Neuronal stem cell (in vitro differentiated cells): ENCODE measurements around the gene LYSMD3.

Source experiments
- DNase-seq: peaks from one replicate; pipeline ENCODE4 v3.0.0-alpha.2; 2013; ENCODE audit warnings: low spot score
- H2AFZ ChIP-seq: one replicate; pipeline ENCODE4 v1.6.1; 2013; ENCODE audit warnings: mild to moderate bottlenecking, low read length, inconsistent platforms
- H2AK5ac ChIP-seq: 2 replicates; pipeline ENCODE4 v1.6.1; 2013; ENCODE audit warnings: low read depth, mild to moderate bottlenecking, inconsistent platforms, low read length, moderate library complexity, mixed read lengths
- H2BK120ac ChIP-seq: 2 replicates; pipeline ENCODE4 v1.6.1; 2013; ENCODE audit warnings: low read depth, mild to moderate bottlenecking, inconsistent platforms, low read length, moderate library complexity, mixed read lengths
- H2BK12ac ChIP-seq: one replicate; pipeline ENCODE4 v1.6.1; 2013; ENCODE audit warnings: low read length, inconsistent platforms
- H2BK15ac ChIP-seq: 2 replicates; pipeline ENCODE4 v1.6.1; 2013; ENCODE audit warnings: mild to moderate bottlenecking, low read length, inconsistent platforms, mixed read lengths
- H2BK5ac ChIP-seq: one replicate; pipeline ENCODE4 v1.6.1; 2013; ENCODE audit warnings: inconsistent platforms, mild to moderate bottlenecking, low read length, moderate library complexity
- H3K14ac ChIP-seq: one replicate; pipeline ENCODE4 v1.6.1; 2013; ENCODE audit warnings: low read length, inconsistent platforms
- H3K18ac ChIP-seq: 2 replicates; pipeline ENCODE4 v1.6.1; 2013; ENCODE audit warnings: low read length, inconsistent platforms
- H3K23ac ChIP-seq: 2 replicates; pipeline ENCODE4 v1.6.1; 2013; ENCODE audit warnings: low read depth, mild to moderate bottlenecking, mixed read lengths, low read length, inconsistent platforms; ENCODE audit not compliant: poor library complexity
- H3K27ac ChIP-seq: replicated peaks from 3 replicates; pipeline ENCODE4 v1.5.1; 2013; ENCODE audit warnings: low read length, inconsistent platforms
- H3K27me3 ChIP-seq, 3 experiments: 2 replicates each; pipeline ENCODE4 v1.6.1; 2013; ENCODE audit warnings: low read length in 3 of 3, mild to moderate bottlenecking in 2 of 3, inconsistent platforms in 1 of 3, low read depth in 1 of 3, mixed read lengths in 1 of 3, moderate library complexity in 1 of 3; ENCODE audit not compliant: control insufficient read depth in 3 of 3, insufficient read depth in 3 of 3
- H3K36me3 ChIP-seq, 2 donors: replicated peaks in 1 of 2; 2 replicates each; pipeline ENCODE4 v1.6.1; 2013; ENCODE audit warnings: low read length in 2 of 2; ENCODE audit not compliant: control insufficient read depth in 2 of 2, insufficient read depth in 2 of 2
- H3K4ac ChIP-seq: 2 replicates; pipeline ENCODE4 v1.6.1; 2013; ENCODE audit warnings: inconsistent platforms, mild to moderate bottlenecking, low read length, moderate library complexity
- H3K4me1 ChIP-seq, 2 donors: 1 replicate in 1 of 2; 2 replicates in 1 of 2; pipeline ENCODE4 v1.6.1; 2013; ENCODE audit warnings: low read length in 2 of 2, low read depth in 1 of 2; ENCODE audit not compliant: control insufficient read depth in 2 of 2, insufficient read depth in 1 of 2
- H3K4me2 ChIP-seq: one replicate; pipeline ENCODE4 v1.6.1; 2013; ENCODE audit warnings: mild to moderate bottlenecking, low read length, inconsistent platforms; ENCODE audit not compliant: insufficient read depth, poor library complexity, severe bottlenecking
- H3K4me3 ChIP-seq, 2 donors: 2 replicates each; pipeline ENCODE4 v1.5.1; 2013; ENCODE audit warnings: low read length in 2 of 2, mild to moderate bottlenecking in 2 of 2, inconsistent platforms in 1 of 2, moderate library complexity in 1 of 2
- H3K79me1 ChIP-seq: one replicate; pipeline ENCODE4 v1.6.1; 2013; ENCODE audit warnings: low read depth, mild to moderate bottlenecking, inconsistent platforms, low read length, moderate library complexity
- H3K9ac ChIP-seq: one replicate; pipeline ENCODE4 v1.6.1; 2013; ENCODE audit warnings: mild to moderate bottlenecking, low read depth, low read length, inconsistent platforms; ENCODE audit not compliant: poor library complexity
- H3K9me3 ChIP-seq, 2 donors: replicated peaks in 1 of 2; 2 replicates each; pipeline versions ENCODE3 to v1.6.1; 2013; ENCODE audit warnings: low read length in 2 of 2, mild to moderate bottlenecking in 2 of 2, inconsistent platforms in 1 of 2, low read depth in 1 of 2, mixed read lengths in 1 of 2, moderate library complexity in 1 of 2; ENCODE audit not compliant: control insufficient read depth in 2 of 2, insufficient read depth in 1 of 2
- H4K8ac ChIP-seq: one replicate; pipeline ENCODE4 v1.6.1; 2013; ENCODE audit warnings: low read depth, mild to moderate bottlenecking, inconsistent platforms, low read length, moderate library complexity
- H4K91ac ChIP-seq: one replicate; pipeline ENCODE4 v1.6.1; 2013; ENCODE audit warnings: low read length, low read depth, mild to moderate bottlenecking, inconsistent platforms; ENCODE audit not compliant: poor library complexity
- WGBS, 2 donors: extraction: QIAGEN DNeasy Blood & Tissue Kit; methylation state at CpG; one replicate each; pipeline ENCODE4 v1.1.7; 2013; ENCODE audit warnings: missing lambda C conversion rate in 2 of 2, mixed read lengths in 1 of 2; ENCODE audit not compliant: insufficient read length in 2 of 2, insufficient replicate concordance in 1 of 2; ENCODE audit errors: extremely low coverage in 2 of 2; 5-methylcytosine and 5-hydroxymethylcytosine counted together

The LYSMD3 gene

DNA sequence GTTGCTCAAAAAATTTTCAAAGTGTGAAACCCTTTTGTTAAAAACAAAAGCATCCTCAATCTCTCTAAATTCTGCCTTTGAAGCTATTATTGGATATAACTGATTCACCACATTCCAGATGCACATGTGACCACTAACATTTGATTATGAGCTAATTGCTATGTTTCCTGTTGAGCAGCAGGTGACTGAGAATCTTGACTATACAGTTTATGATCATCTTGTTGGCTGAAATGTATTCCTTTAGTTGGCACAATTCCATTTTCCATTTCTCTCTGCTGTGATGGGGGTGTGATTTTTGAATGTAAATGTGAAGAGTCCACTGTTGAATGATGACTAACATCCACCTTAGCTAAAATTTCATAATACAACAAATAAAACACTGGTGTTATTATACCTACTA, 10.7 kb downstream of the LYSMD3 start:
- H2BK5ac ChIP-seq: no peak overlapping the region
- H3K9ac ChIP-seq: no peak overlapping the region
- no peaks in the 10 kb centered on the region for H3K27me3 ChIP-seq
- H3K9me3 ChIP-seq: no peaks in the 10 kb centered on the region
- H3K4me3 ChIP-seq: no peak overlapping the region
- peaks cover 0 to 56% of the 10 kb centered on the region in 2 donors for H3K36me3 ChIP-seq
- no peak overlapping the region for H2BK15ac ChIP-seq
- H3K27ac ChIP-seq: no peak overlapping the region
- H4K91ac ChIP-seq: no peak overlapping the region
- no peak overlapping the region for H4K8ac ChIP-seq
- no peaks in the 10 kb centered on the region for H3K4me1 ChIP-seq
- no peak overlapping the region for H3K23ac ChIP-seq
- H3K4me2 ChIP-seq: no peak overlapping the region
- no peak for DNase-seq
- H2BK12ac ChIP-seq: no peak overlapping the region
- H3K18ac ChIP-seq: no peak overlapping the region
- no peak overlapping the region for H2AK5ac ChIP-seq
- no peak overlapping the region for H2BK120ac ChIP-seq
- no peaks in the 10 kb centered on the region for H3K79me1 ChIP-seq
- H3K14ac ChIP-seq: no peak overlapping the region
- no peak overlapping the region for H2AFZ ChIP-seq
- H3K4ac ChIP-seq: no peak overlapping the region

DNA sequence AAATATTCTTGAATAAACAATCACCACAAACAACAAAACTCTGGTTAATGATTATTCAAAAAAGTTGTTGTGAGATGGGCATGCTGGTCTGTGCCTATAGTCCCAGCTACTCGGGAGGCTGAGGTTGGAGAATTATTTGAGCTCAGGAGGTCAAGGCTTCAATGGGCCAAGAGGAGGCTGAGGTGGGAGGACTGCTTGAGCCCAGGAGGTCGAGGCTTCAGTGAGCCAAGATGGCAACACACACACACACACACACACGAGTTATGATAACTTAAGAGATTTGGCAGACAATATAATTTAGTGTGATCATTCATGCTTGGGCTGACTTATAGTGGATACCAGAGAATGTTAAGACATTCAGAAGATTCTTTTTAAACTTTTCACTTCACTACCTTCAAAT, 14.9 kb downstream of the LYSMD3 start:
- no CpG with 5 or more reads among the region's 3 CpGs for WGBS, 2 donors
- no peak overlapping the region for H3K18ac ChIP-seq
- H3K27me3 ChIP-seq: no peaks in the 10 kb centered on the region
- peaks cover 0 to 17% of the 10 kb centered on the region in 2 donors for H3K36me3 ChIP-seq
- H3K4ac ChIP-seq: no peak overlapping the region
- H4K91ac ChIP-seq: no peak overlapping the region
- H2BK12ac ChIP-seq: no peak overlapping the region
- H3K9me3 ChIP-seq: no peaks in the 10 kb centered on the region
- DNase-seq: no peak
- no peak overlapping the region for H2BK5ac ChIP-seq
- H2AK5ac ChIP-seq: no peak overlapping the region
- no peak overlapping the region for H3K4me3 ChIP-seq
- no peak overlapping the region for H2AFZ ChIP-seq
- H3K4me1 ChIP-seq: no peaks in the 10 kb centered on the region
- no peak overlapping the region for H3K4me2 ChIP-seq
- H3K23ac ChIP-seq: no peak overlapping the region
- no peak overlapping the region for H2BK15ac ChIP-seq
- H4K8ac ChIP-seq: peak overlapping the region; percentile 82
- H3K9ac ChIP-seq: no peak overlapping the region
- no peak overlapping the region for H3K14ac ChIP-seq
- H3K79me1 ChIP-seq: no peaks in the 10 kb centered on the region
- no peak overlapping the region for H3K27ac ChIP-seq
- no peak overlapping the region for H2BK120ac ChIP-seq

DNA sequence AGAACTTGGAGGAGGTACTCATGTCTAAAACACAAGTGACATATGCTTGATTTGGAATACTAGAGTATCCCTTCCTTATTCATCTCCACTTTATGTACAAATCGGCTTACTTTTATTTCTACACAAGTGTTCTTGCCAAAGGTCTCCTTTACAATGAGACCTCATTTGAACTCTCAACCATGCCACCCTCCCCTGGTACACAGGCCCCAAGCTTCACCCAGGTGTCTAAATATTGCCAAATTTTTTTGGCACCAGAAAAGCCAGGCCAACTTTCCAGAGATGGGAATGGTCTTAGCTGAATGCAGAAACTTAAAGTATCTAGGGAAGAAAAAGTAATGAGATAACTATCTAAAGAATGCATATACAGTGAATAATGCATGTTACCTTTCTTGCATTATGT, 18.9 kb downstream of the LYSMD3 start:
- H2BK120ac ChIP-seq: no peak overlapping the region
- H3K18ac ChIP-seq: no peak overlapping the region
- H3K9ac ChIP-seq: no peak overlapping the region
- H2AK5ac ChIP-seq: no peak overlapping the region
- H3K79me1 ChIP-seq: no peaks in the 10 kb centered on the region
- H3K23ac ChIP-seq: no peak overlapping the region
- H3K4me1 ChIP-seq: no peaks in the 10 kb centered on the region
- H3K14ac ChIP-seq: no peak overlapping the region
- H3K4me3 ChIP-seq: no peak overlapping the region
- H3K27ac ChIP-seq: no peak overlapping the region
- no peaks in the 10 kb centered on the region for H3K9me3 ChIP-seq
- no peak overlapping the region for H4K91ac ChIP-seq
- no peak overlapping the region for H2BK15ac ChIP-seq
- H2AFZ ChIP-seq: no peak overlapping the region
- no peak overlapping the region for H3K4ac ChIP-seq
- peaks cover 0 to 2% of the 10 kb centered on the region in 2 donors for H3K36me3 ChIP-seq
- H2BK5ac ChIP-seq: no peak overlapping the region
- H3K4me2 ChIP-seq: no peak overlapping the region
- H2BK12ac ChIP-seq: no peak overlapping the region
- no peaks in the 10 kb centered on the region for H3K27me3 ChIP-seq
- no peak for DNase-seq
- no CpG with 5 or more reads among the region's 1 CpG for WGBS, 2 donors
- H4K8ac ChIP-seq: no peak overlapping the region

DNA sequence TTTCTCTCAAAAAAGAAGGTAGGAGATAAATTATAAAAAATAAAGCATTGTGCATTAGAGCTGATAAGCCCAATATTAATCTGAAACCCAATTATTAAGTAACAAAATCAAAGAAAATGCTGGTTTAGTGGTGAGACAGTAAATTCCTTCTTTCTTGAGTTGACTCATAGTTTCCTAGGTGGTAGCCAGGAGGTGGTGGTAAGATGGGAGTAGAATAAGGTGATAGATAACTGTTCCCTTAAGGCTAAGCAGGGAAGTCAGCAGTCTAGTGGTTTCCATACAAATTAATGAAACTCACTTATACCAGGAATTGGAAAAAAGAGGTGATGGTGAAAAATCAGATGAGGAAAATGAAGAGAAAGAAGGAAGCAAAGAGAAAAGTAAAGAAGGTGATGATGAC, 23.2 kb downstream of the LYSMD3 start:
- H4K8ac ChIP-seq: no peak overlapping the region
- no peak overlapping the region for H3K23ac ChIP-seq
- H2AFZ ChIP-seq: no peak overlapping the region
- H3K4me3 ChIP-seq: no peak overlapping the region
- H2AK5ac ChIP-seq: no peak overlapping the region
- no peak overlapping the region for H3K4me2 ChIP-seq
- no peak overlapping the region for H2BK12ac ChIP-seq
- no peak overlapping the region for H2BK15ac ChIP-seq
- no peak overlapping the region for H3K18ac ChIP-seq
- H3K4me1 ChIP-seq: no peaks in the 10 kb centered on the region
- no peaks in the 10 kb centered on the region for H3K27me3 ChIP-seq
- no peaks in the 10 kb centered on the region for H3K36me3 ChIP-seq
- no peak overlapping the region for H4K91ac ChIP-seq
- no peak for DNase-seq
- H3K14ac ChIP-seq: no peak overlapping the region
- no peak overlapping the region for H2BK5ac ChIP-seq
- H3K79me1 ChIP-seq: no peaks in the 10 kb centered on the region
- H3K9me3 ChIP-seq: no peaks in the 10 kb centered on the region
- H3K27ac ChIP-seq: no peak overlapping the region
- H3K4ac ChIP-seq: no peak overlapping the region
- no peak overlapping the region for H2BK120ac ChIP-seq
- H3K9ac ChIP-seq: no peak overlapping the region
